Epithelial cell of proximal tubule (primary cell): Measurements from ENCODE around the gene KCNG2. TPM values are rescaled to one million over a fixed set of nuclear protein-coding genes. Genes with fewer than 3 reads are reported as not detected.

Experiments used
- DNase-seq: peaks from one replicate; pipeline ENCODE4 v3.0.0-alpha.2; 2011; ENCODE audit warnings: low read depth
- H3K4me3 ChIP-seq: 2 replicates; pipeline ENCODE4 v1.5.1; 2011; ENCODE audit warnings: low read depth, mild to moderate bottlenecking, low read length
- CTCF ChIP-seq: conservative IDR thresholded peaks from 2 replicates; pipeline ENCODE4 v1.5.1; 2012; ENCODE audit warnings: low read depth, mild to moderate bottlenecking, low read length
- total RNA-seq: library from RNA; depleted of rRNA; stranded (reverse); fragments of >200 nt; gene quantifications from 2 replicates; pipeline ENCODE4 v1.2.3, GENCODE V29; 2015

KCNG2 gene
- total RNA-seq, 1 donor from 2014 or later: not detected

GRCh38 chr18:79924814-79925731 lies 127.3 kb downstream of the KCNG2 start:
- no peak overlapping the region for H3K4me3 ChIP-seq
- no peak for TF ChIP-seq CTCF
- DNase-seq: no peak

GRCh38 chr18:79926306-79926705 lies 128.6 kb downstream of the KCNG2 start:
- no peak for TF ChIP-seq CTCF
- DNase-seq: no peak
- H3K4me3 ChIP-seq: no peak overlapping the region

- no peak overlapping the region for H3K4me3 ChIP-seq
- TF ChIP-seq CTCF: no peak
- no peak for DNase-seq
Observed at GRCh38 chr18:79926715-79927606, 129.2 kb downstream of the KCNG2 start.

- DNase-seq: no peak
- no peak for TF ChIP-seq CTCF
- H3K4me3 ChIP-seq: no peak overlapping the region
Observed at GRCh38 chr18:79927607-79928562, 130.1 kb downstream of the KCNG2 start.

- no peak for TF ChIP-seq CTCF
- DNase-seq: no peak
- H3K4me3 ChIP-seq: no peak overlapping the region
Observed at GRCh38 chr18:79928563-79928960, 130.8 kb downstream of the KCNG2 start.

- no peak for TF ChIP-seq CTCF
- H3K4me3 ChIP-seq: no peak overlapping the region
- no peak for DNase-seq
Observed at GRCh38 chr18:79930020-79930642, 132.4 kb downstream of the KCNG2 start.
